ENCODE measurements around the gene PPOX. TPM values are rescaled to one million over a fixed set of nuclear protein-coding genes. Genes with fewer than 3 reads are reported as not detected.
A peak's percentile ranks its signal among the peaks of the same experiment; 100 is the strongest.

PPOX gene
- total and polyA plus RNA-seq, 8 donors = 15.2 to 53.0 (median 46.6) TPM

DNA sequence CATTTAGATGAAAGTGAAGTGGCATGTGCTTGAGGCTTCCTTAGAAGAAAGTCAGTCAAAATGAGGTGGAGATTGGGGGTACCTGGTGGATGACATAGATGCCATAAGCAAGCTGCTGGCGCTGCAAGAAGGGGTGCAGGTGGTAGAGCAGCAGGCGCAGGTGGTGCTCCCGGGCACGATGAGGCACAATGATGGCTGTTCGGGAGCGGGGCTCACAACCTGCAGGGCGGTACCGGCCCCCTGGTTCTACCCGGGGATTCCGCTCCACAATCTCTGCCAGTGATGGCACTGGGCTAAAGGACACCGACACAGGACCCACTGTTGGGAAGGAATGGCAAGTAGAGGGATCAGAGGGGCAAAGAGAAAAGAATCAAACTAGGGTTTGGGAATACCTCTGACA lies 8.7 kb downstream of the PPOX start:
- Histone ChIP-seq H3K4me1 (peaks cover 13 to 30% of the 10 kb centered on the region in 2 donors), H3K9me3 (no peaks in the 10 kb centered on the region), H3K27ac (no peak overlapping the region), H3K36me3 (peaks cover 0 to 58% of the 10 kb centered on the region in 2 donors), H3K4me3 (no peak overlapping the region), H3K27me3 (no peaks in the 10 kb centered on the region)
- intact Hi-C loops (cut with DNase I) = no loop called here
- ATAC-seq (no peak), DNase-seq (no peak)
- no peak for TF ChIP-seq CTCF (IDR thresholded peaks at IDR 0.05)

GRCh38 chr1:161175771-161176453 lies 9.7 kb downstream of the PPOX start:
- H3K9me3 ChIP-seq = no peaks in the 10 kb centered on the region
- no peak for TF ChIP-seq CTCF (IDR thresholded peaks at IDR 0.05)
- DNase-seq (no peak), ATAC-seq (no peak)
- intact Hi-C loops (cut with DNase I) = no loop called here
- peak overlapping the region in 1 of 2 donors; percentile 81 for H3K4me3 ChIP-seq
- H3K27ac ChIP-seq = no peak overlapping the region
- H3K36me3 ChIP-seq = peaks cover 0 to 48% of the 10 kb centered on the region in 2 donors
- H3K4me1 ChIP-seq = peaks cover 13 to 30% of the 10 kb centered on the region in 2 donors
- H3K27me3 ChIP-seq = no peaks in the 10 kb centered on the region

GRCh38 chr1:161176468-161177111 lies 10.4 kb downstream of the PPOX start:
- Histone ChIP-seq H3K27me3 (no peaks in the 10 kb centered on the region), H3K4me3 (peak overlapping the region; percentile 69 to 81), H3K4me1 (peaks cover 13 to 32% of the 10 kb centered on the region in 2 donors), H3K36me3 (peaks cover 0 to 42% of the 10 kb centered on the region in 2 donors), H3K27ac (peak overlapping the region; percentile 69 to 77), H3K9me3 (no peaks in the 10 kb centered on the region)
- DNase-seq = no peak
- ATAC-seq = peak; percentile 43
- intact Hi-C loops (cut with DNase I) = no loop called here
- TF ChIP-seq CTCF (IDR thresholded peaks at IDR 0.05) = no peak

GRCh38 chr1:161177112-161177935 lies 11.1 kb downstream of the PPOX start, which contains the start of gene B4GALT3:
Gene B4GALT3 (minus strand): TSS chr1:161177507. CDS start chr1:161176060, 1,447 bp downstream.
- peak; percentile 83 to 99 (median 90) for DNase-seq
- peaks cover 13 to 40% of the 10 kb centered on the region in 2 donors for H3K4me1 ChIP-seq
- H3K36me3 ChIP-seq = peaks cover 0 to 34% of the 10 kb centered on the region in 2 donors
- ATAC-seq = peak; percentile 98
- H3K9me3 ChIP-seq = no peaks in the 10 kb centered on the region
- peak within 1 kb of the TSS; percentile 69 to 81 for H3K4me3 ChIP-seq
- intact Hi-C loops (cut with DNase I) = no loop called here
- TF ChIP-seq CTCF (IDR thresholded peaks at IDR 0.05) = no peak
- H3K27ac ChIP-seq = peak within 1 kb of the TSS; percentile 69 to 77
- no peaks in the 10 kb centered on the region for H3K27me3 ChIP-seq

DNA sequence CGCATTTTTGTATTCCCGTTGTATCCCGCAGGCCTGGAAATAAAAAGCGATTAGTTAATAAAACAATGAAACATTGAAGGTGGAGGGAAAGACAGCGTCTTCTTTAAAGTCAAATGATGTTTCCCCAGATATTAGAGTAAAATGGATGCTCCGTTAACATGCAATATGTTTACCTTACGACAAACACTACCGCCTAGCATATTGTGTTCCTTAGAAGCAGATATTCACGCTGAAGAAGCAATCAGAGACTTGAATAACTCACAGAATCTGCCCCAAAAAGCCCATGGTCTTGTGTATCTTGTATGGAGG lies 11.7 kb downstream of the PPOX start:
- intact Hi-C loops (cut with DNase I) = no loop called here
- Histone ChIP-seq H3K4me1 (peaks cover 12 to 44% of the 10 kb centered on the region in 2 donors), H3K27ac (peak overlapping the region; percentile 69 to 77), H3K27me3 (no peaks in the 10 kb centered on the region), H3K4me3 (peak overlapping the region; percentile 69 to 81), H3K36me3 (peaks cover 0 to 29% of the 10 kb centered on the region in 2 donors), H3K9me3 (no peaks in the 10 kb centered on the region)
- DNase-seq (no peak), ATAC-seq (no peak)
- no peak for TF ChIP-seq CTCF (IDR thresholded peaks at IDR 0.05)

All from left lung (tissue), 10 donors.